AG09319 (cell line): ENCODE data around the gene C10orf105.

Source experiments
- DNase-seq: peaks from one replicate; pipeline ENCODE4 v3.0.0-alpha.2; 2010; ENCODE audit warnings: low read depth; ENCODE audit errors: extremely low read depth
- CTCF ChIP-seq: IDR thresholded peaks from 2 replicates; pipeline ENCODE4 v1.5.1; 2011; ENCODE audit warnings: low read depth, mild to moderate bottlenecking, inconsistent platforms, low read length, moderate library complexity

The C10orf105 gene

DNA sequence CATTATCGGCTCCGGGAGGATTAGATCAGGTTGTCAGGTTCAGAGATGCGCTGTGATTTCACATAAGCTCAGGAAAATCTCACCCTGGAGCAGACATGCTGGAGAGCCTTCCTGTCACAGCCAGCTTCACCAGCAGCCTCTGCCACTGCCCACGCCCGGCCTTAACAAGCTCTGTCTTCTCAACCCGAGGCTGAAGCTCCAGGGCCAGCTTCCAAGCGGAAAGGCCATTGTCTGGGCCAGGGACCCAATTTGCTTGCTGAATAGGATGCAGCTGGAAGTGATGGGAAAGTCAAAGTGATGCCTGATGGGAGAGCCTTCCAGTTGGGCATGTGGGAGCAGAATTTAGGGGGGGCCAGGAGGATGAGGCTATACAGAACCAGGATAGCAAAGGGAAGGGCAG lies 36.3 kb downstream of the C10orf105 start:
- no peak for DNase-seq
- no peak for TF ChIP-seq CTCF

DNA sequence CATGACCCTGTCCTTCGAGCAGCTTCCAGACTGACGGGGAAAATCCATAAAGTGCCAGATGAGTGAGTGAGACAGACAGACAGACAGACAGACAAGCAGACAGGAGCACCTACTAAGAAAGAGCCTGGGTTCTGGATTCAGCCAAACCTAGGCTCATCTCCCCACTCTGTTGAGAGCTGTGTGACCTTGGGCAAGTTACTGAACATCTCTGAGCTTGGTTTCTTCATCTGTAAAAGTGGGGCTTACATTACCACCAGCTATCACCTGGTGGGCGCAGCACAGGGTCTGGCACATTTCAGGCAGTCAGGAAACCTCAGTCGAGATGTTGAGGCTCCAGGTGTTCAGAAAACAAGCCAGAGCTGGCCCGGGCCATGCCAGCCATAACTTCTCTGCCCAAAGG lies 37.6 kb downstream of the C10orf105 start:
- DNase-seq, result no peak
- TF ChIP-seq CTCF, result no peak

DNA sequence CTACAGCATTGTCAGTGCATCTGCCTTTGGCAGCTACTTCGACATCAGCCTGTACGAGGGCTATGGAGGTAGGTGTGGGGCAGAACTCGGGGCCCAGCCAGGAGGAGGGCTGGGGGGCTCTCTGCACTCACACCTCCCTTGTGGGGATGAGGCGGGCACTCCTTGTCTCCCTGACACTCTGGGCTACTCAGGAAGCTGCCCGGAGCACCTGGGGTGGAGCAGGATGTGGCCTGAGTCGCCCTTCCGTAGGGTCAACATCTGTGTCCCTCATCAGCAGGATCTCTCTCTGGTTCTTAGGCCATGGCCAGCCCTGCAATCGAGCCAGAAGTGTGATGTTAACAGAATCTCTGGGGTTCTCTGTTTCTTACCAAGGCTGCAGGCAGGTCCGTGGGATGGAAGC lies 40.2 kb downstream of the C10orf105 start:
- TF ChIP-seq CTCF, result no peak
- no peak for DNase-seq

DNA sequence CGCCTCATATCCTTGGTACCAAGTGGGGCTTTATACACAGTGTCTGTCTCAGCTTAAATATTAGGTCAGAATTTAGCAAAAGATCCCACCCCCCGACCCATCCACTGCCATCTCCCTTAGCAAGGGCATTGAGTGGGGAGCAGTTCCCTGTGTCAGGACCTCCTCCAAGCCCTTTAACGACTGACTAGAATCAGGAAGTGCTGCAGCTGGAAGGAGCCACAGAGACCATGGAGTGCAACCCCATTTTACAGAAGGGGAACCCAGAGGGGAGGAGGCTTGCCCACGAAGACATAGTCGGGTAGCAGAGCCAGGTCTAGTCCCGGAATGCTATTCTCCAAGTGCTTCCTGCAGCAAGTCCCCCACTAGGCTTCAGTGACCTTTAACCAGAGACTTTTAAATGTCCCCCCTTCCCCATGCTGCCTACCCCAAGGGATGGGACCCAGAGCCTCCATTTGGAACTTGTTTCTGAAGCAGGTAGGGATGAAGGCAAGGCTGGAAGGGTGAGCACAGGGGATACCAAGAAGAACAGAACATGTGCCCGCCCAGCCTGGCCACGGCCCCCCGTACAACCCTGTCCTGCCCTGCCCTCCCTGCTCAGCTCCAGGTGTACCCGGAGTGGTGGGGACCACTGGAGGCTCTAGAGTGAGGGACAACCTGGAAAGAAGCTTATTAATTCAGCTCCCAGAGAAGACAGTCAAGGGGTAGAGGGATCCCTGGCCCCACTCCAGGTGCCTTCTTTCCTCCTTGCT lies 41.3 kb downstream of the C10orf105 start:
- no peak for DNase-seq
- TF ChIP-seq CTCF, result no peak

DNA sequence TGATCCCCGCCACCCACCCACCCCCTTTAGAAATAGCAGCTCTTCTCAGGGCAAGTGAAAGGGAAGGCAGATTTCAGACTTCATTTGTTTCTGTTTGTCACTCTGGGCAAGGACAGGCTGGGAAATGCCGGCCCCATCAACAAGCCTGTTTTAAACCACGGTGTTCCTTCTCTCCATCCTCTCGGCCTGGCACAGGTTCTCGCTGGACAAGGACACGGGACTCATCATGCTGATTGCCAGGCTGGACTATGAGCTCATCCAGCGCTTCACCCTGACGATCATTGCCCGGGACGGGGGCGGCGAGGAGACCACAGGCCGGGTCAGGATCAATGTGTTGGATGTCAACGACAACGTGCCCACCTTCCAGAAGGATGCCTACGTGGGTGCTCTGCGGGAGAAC lies 42.3 kb downstream of the C10orf105 start:
- DNase-seq, result no peak
- no peak for TF ChIP-seq CTCF

DNA sequence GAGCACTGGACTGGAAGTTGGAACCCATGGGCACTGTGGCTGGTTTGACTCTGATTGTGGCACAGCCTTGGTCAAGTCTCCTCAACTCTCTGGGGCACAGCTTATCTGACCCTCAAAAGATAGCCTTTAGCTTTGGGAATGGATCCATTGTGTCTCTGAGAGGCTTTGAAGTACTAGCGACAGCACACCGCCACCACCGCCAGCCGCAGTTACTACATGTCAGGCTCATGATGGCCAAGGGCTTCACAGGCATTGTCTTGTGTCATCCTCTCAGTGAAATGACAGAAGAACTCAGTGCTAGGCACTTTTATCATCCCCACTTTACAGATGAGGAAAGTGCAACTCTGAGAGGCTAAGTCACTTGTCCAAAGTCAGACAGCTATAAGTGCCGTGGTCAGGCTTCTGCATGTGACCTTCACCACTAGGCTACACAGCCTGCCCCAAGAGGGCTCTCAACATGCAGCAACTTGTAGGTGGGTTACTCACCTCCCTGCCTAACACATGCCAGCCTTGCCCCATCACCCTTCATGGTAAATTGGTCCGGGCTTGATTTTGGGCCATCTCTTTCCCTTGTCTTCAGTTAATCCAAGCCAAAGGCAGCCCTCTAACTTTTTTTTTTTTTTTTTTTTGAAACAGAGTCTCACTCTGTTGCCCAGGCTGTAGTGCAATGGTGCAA lies 44.1 kb downstream of the C10orf105 start:
- no peak for TF ChIP-seq CTCF
- no peak for DNase-seq
